DND-41 (cell line): Measurements from ENCODE around the gene URB1.

Experiments used
- EZH2 ChIP-seq: IDR thresholded peaks from 3 replicates; pipeline ENCODE4 v1.6.1; 2012; ENCODE audit warnings: borderline replicate concordance, low read depth, mild to moderate bottlenecking, moderate library complexity, low read length, inconsistent platforms; ENCODE audit not compliant: severe bottlenecking
- TF ChIP-seq, protein P1 (sequence below): IDR thresholded peaks from 2 replicates; pipeline ENCODE4 v1.5.1; 2012; ENCODE audit warnings: borderline replicate concordance, low read length, moderate library complexity, mild to moderate bottlenecking; ENCODE audit not compliant: poor library complexity, severe bottlenecking; ENCODE audit errors: extremely low read depth

DNA sequence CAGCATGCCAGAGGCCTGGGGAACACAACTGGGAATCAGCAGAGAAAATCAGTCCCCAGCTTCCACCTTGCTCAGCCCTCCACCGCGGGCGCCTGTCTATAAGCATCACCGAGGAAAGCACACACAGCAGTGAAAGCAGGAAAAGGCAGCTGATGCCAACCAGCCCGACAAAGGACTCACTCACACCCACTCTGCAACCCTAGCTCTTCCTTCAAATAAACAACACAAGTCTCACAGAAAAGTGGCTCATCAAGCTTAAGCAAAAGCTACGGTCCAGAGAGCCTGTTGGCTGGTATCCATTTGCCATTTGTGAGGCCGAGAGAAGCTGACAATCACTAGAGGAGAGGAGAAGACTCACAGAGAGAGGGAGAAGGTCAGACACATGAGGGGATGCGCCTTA, 67.1 kb downstream of the URB1 start:
- TF ChIP-seq EZH2, result no peak
- TF ChIP-seq, protein P1, sequence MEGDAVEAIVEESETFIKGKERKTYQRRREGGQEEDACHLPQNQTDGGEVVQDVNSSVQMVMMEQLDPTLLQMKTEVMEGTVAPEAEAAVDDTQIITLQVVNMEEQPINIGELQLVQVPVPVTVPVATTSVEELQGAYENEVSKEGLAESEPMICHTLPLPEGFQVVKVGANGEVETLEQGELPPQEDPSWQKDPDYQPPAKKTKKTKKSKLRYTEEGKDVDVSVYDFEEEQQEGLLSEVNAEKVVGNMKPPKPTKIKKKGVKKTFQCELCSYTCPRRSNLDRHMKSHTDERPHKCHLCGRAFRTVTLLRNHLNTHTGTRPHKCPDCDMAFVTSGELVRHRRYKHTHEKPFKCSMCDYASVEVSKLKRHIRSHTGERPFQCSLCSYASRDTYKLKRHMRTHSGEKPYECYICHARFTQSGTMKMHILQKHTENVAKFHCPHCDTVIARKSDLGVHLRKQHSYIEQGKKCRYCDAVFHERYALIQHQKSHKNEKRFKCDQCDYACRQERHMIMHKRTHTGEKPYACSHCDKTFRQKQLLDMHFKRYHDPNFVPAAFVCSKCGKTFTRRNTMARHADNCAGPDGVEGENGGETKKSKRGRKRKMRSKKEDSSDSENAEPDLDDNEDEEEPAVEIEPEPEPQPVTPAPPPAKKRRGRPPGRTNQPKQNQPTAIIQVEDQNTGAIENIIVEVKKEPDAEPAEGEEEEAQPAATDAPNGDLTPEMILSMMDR, result no peak
